ENCODE measurements around the gene HAX1.
"Not testable (repeated sequence)": the region's sequence is repeated elsewhere in the genome, so short reads cannot be mapped to it uniquely, and the experiment has no call there.

- not testable (repeated sequence) for TF ChIP-seq TAF1 (IDR thresholded peaks at IDR 0.05; ENCODE audit: low read depth, low read length); EZH2 (IDR thresholded peaks at IDR 0.05; ENCODE audit: low read depth, low read length, severe bottlenecking)
Observed at GRCh38 chr1:154309136-154309535, 36.7 kb downstream of the HAX1 start.

Data from H1 (cell line).